Measurements from ENCODE around the gene IRAK2. TPM values are rescaled to one million over a fixed set of nuclear protein-coding genes. Genes with fewer than 3 reads are reported as not detected.

The IRAK2 gene
- total RNA-seq, 1 experiment from 2014 or later, result 0.61 TPM

DNA sequence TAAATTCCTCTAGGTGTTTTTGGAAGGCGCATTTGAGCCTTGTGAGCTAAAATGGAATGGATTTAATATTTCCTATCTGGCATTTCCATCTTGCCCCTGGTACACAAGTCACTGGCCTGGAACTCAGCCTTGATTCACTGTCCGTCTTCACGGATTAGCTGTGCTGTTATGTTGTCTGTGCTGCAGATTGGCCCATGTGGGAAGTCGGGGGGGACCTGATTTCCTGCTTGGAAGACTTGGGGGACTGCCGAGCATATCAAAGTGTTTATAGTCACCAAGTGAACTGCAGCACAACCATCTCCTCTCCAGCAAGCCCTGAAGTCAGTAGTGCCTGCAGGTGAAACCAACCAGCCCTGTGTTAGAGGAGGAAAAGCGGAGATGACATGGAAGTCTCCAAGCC lies 115.9 kb downstream of the IRAK2 start:
- Histone ChIP-seq H3K23ac (ENCODE audit: insufficient read length, low read depth, low read length) (no peak overlapping the region), H4K5ac (ENCODE audit: insufficient read length, low read depth, low read length) (no peak overlapping the region), H3K56ac (ENCODE audit: insufficient read length, low read depth, low read length) (no peak overlapping the region), H2BK5ac (ENCODE audit: insufficient read length, low read length) (no peak overlapping the region), H2BK12ac (ENCODE audit: insufficient read length, low read depth, low read length) (no peak overlapping the region), H3K4me1 (ENCODE audit: insufficient read depth, low read length) (no peaks in the 10 kb centered on the region), H2AFZ (ENCODE audit: low read length) (no peak overlapping the region), H2AK5ac (ENCODE audit: insufficient read length, low read length) (no peak overlapping the region), H3K4me2 (ENCODE audit: insufficient read depth, insufficient read length, low read length) (no peak overlapping the region), H3K9me3 (ENCODE audit: control insufficient read depth, low read depth, low read length) (no peaks in the 10 kb centered on the region), H3K27me3 (ENCODE audit: insufficient read depth, low read length) (no peaks in the 10 kb centered on the region), H3K23me2 (ENCODE audit: insufficient read length, low read depth, low read length, poor library complexity, severe bottlenecking) (no peaks in the 10 kb centered on the region), H3T11ph (ENCODE audit: low read length) (no peak overlapping the region), H3K79me1 (ENCODE audit: insufficient read depth, low read depth, low read length, poor library complexity, severe bottlenecking) (peaks cover 4% of the 10 kb centered on the region), H3K4ac (ENCODE audit: low read depth, low read length) (no peak overlapping the region), H3K79me2 (ENCODE audit: insufficient read depth, low read length) (peaks cover 2% of the 10 kb centered on the region; the same call in 1 of the 2 replicates), H3K14ac (ENCODE audit: insufficient read depth, low read length) (no peak overlapping the region), H4K8ac (replicated peaks; ENCODE audit: insufficient read length, low read depth, low read length) (no peak overlapping the region), H3K27ac (ENCODE audit: insufficient read length, low read depth, low read length) (no peak overlapping the region), H2BK20ac (ENCODE audit: low read depth, low read length, poor library complexity, severe bottlenecking) (no peak overlapping the region), H2BK120ac (ENCODE audit: low read depth, low read length, poor library complexity, severe bottlenecking) (no peak overlapping the region), H2BK15ac (ENCODE audit: low read depth, low read length) (no peak overlapping the region), H4K91ac (ENCODE audit: insufficient read length, low read depth, low read length) (no peak overlapping the region), H3K18ac (ENCODE audit: insufficient read length, low read depth, low read length) (no peak overlapping the region), H4K20me1 (ENCODE audit: control insufficient read depth, insufficient read depth, insufficient read length) (no peaks in the 10 kb centered on the region), H3K9ac (ENCODE audit: extremely low read depth, insufficient read length, low read length) (no peak overlapping the region)
- H3K27me3 Mint-ChIP-seq (ENCODE audit: low read depth), result no peaks in the 10 kb centered on the region
- TF ChIP-seq CTCF (conservative IDR thresholded peaks at IDR 0.05), result no peak; the same call in 2 of the 3 replicates
- peaks cover 0 to 2% of the 10 kb centered on the region in 2 experiments; a peak in 1 of 4 replicates for H3K4me1 Mint-ChIP-seq
- H3K4me3 Mint-ChIP-seq, result no peak overlapping the region
- H3K27ac Mint-ChIP-seq, result no peak overlapping the region
- WGBS (ENCODE audit: extremely low coverage, insufficient read length, low lambda C conversion rate), result no CpG with 5 or more reads among the region's 6 CpGs
- peaks cover 12 to 56% (median 42%) of the 10 kb centered on the region in 3 experiments; a peak in 6 of 7 replicates for H3K36me3 Mint-ChIP-seq (ENCODE audit: insufficient read depth in 1 of 3, low read depth in 3 of 3)
- DNase-seq, result no peak
- no peaks in the 10 kb centered on the region for H3K9me3 Mint-ChIP-seq

Data from H9 (cell line).